NB4 (cell line): ENCODE results near the gene POU4F1.

ENCODE experiments used
- MAX ChIP-seq: IDR thresholded peaks from 2 replicates; pipeline ENCODE4 v1.6.1; 2011; ENCODE audit warnings: low read depth, low read length
- MYC ChIP-seq: IDR thresholded peaks from 2 replicates; pipeline ENCODE4 v1.6.1; 2011; ENCODE audit warnings: low read depth, low read length
- POLR2A ChIP-seq: IDR thresholded peaks from 2 replicates; pipeline ENCODE4 v1.6.1; 2011; ENCODE audit warnings: mild to moderate bottlenecking; ENCODE audit not compliant: insufficient read length; ENCODE audit errors: extremely low read depth
- TF ChIP-seq, protein P1 (sequence below): IDR thresholded peaks from one replicate; pipeline ENCODE4 v1.5.1; 2012; ENCODE audit warnings: low read depth, low read length

DNA sequence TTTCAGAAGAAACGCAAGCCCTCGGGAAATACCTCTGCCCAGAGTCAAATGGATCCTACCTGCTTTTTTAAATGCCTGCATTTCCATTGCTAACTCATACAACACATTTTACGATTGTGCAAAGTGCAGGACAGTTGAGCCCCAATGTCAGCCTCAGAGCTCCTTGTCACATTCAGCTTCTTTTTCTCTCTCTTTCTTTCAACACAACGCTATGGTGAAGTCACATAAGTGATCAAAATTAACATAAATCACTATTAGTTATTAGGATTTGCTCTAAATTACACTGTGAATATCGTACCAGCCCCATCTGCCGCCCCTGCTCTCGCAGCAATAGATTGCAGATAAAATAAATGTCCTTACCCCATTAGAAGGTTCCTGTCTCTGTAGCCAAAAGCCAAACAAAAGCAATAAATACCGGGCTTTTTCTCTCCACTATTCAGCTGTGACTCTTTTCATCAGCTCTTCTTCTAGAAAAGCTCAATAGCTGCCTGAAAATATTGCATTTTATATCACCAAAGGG is 8.8 kb downstream of the POU4F1 start:
- TF ChIP-seq, protein P1, sequence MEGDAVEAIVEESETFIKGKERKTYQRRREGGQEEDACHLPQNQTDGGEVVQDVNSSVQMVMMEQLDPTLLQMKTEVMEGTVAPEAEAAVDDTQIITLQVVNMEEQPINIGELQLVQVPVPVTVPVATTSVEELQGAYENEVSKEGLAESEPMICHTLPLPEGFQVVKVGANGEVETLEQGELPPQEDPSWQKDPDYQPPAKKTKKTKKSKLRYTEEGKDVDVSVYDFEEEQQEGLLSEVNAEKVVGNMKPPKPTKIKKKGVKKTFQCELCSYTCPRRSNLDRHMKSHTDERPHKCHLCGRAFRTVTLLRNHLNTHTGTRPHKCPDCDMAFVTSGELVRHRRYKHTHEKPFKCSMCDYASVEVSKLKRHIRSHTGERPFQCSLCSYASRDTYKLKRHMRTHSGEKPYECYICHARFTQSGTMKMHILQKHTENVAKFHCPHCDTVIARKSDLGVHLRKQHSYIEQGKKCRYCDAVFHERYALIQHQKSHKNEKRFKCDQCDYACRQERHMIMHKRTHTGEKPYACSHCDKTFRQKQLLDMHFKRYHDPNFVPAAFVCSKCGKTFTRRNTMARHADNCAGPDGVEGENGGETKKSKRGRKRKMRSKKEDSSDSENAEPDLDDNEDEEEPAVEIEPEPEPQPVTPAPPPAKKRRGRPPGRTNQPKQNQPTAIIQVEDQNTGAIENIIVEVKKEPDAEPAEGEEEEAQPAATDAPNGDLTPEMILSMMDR, result no peak
- TF ChIP-seq MAX (no peak), POLR2A (no peak), MYC (no peak)
